CD4-positive, alpha-beta T cell (primary cell): ENCODE measurements around the gene MAB21L4. TPM values are rescaled to one million over a fixed set of nuclear protein-coding genes. Genes with fewer than 3 reads are reported as not detected.

Experiments used
- ATAC-seq: fragments of 200-7000 bp; cut with Tn5 transposase; one replicate; pipeline ENCODE4 v1.10.0; 2022; ENCODE audit warnings: mild to moderate bottlenecking; ENCODE audit not compliant: poor library complexity
- CTCF ChIA-PET: fragments of 350-600 bp; sonication (Branson Sonifier 250); formaldehyde crosslinking; loops from one replicate; lab custom pipeline; 2021; ENCODE audit warnings: antibody characterized with exemption, inconsistent platforms; lab: Charles Lee
- POLR2A ChIA-PET: fragments of 350-600 bp; sonication (Branson Sonifier 250); formaldehyde crosslinking; loops from one replicate; lab custom pipeline; 2021; ENCODE audit warnings: antibody characterized with exemption, inconsistent platforms; lab: Charles Lee
- DNase-seq, 14 experiments: peaks; one replicate each; pipeline ENCODE4 v3.0.0-alpha.2; 2013 to 2020; ENCODE audit warnings: mixed read lengths in 2 of 14
- H3K27ac ChIP-seq, 2 donors: one replicate each; pipeline versions ENCODE4 v1.5.1 to v1.7.0; 2013; ENCODE audit warnings: low read length in 2 of 2, low read depth in 1 of 2, mild to moderate bottlenecking in 1 of 2
- H3K27me3 ChIP-seq, 2 experiments: 1 replicate in 1 of 2; 2 replicates in 1 of 2; pipeline versions ENCODE4 v1.6.1 to v1.7.0; 2013; ENCODE audit warnings: low read length in 2 of 2, control low read depth in 1 of 2, mild to moderate bottlenecking in 1 of 2, moderate library complexity in 1 of 2; ENCODE audit not compliant: insufficient read depth in 2 of 2, control insufficient read depth in 1 of 2
- H3K36me3 ChIP-seq: one replicate; pipeline ENCODE4 v1.6.1; 2013; ENCODE audit warnings: low read length, control low read depth; ENCODE audit not compliant: insufficient read depth
- H3K4me1 ChIP-seq: one replicate; pipeline ENCODE4 v1.6.1; 2013; ENCODE audit warnings: low read length, control low read depth; ENCODE audit not compliant: insufficient read depth
- H3K4me3 ChIP-seq: one replicate; pipeline ENCODE4 v1.5.1; 2013; ENCODE audit warnings: mild to moderate bottlenecking, low read length, moderate library complexity
- H3K9me3 ChIP-seq, 2 experiments: 1 replicate in 1 of 2; 2 replicates in 1 of 2; pipeline versions ENCODE4 v1.6.1 to v1.7.0; 2013; ENCODE audit warnings: low read length in 2 of 2, mild to moderate bottlenecking in 2 of 2, control low read depth in 1 of 2, moderate library complexity in 1 of 2; ENCODE audit not compliant: control insufficient read depth in 1 of 2, insufficient read depth in 1 of 2
- H3K27ac Mint-ChIP-seq: one replicate; pipeline ENCODE4 v1.8.0; 2020; ENCODE audit warnings: mixed read lengths
- H3K27me3 Mint-ChIP-seq: one replicate; pipeline ENCODE4 v1.8.0; 2021; ENCODE audit warnings: mixed read lengths
- H3K36me3 Mint-ChIP-seq: one replicate; pipeline ENCODE4 v1.8.0; 2021; ENCODE audit warnings: low read depth, mixed read lengths
- H3K4me1 Mint-ChIP-seq: one replicate; pipeline ENCODE4 v1.8.0; 2021; ENCODE audit warnings: low read depth, mixed read lengths
- H3K4me3 Mint-ChIP-seq: one replicate; pipeline ENCODE4 v1.8.0; 2020; ENCODE audit warnings: mild to moderate bottlenecking, mixed read lengths
- H3K9me3 Mint-ChIP-seq: one replicate; pipeline ENCODE4 v1.8.0; 2020; ENCODE audit warnings: mixed read lengths
- CTCF ChIP-seq: fragments of 200-600 bp; IDR thresholded peaks from one replicate; pipeline ENCODE4 v1.8.0; 2022; ENCODE audit warnings: antibody characterized with exemption, mild to moderate bottlenecking
- intact Hi-C, 2 experiments: fragments of 100-400 bp; cut with DNase I in 1 of 2; cut with micrococcal nuclease in 1 of 2; formaldehyde crosslinking; loops; one replicate each; pipeline versions ENCODE4 v1.15.1 to v1.9.0; 2023 to 2025; cut with DNase I, micrococcal nuclease
- total RNA-seq, 174 experiments: library from RNA in 2 of 174; stranded (reverse) in 2 of 174; gene quantifications; one replicate each; pipeline ENCODE4 v1.2.3 and lab custom pipeline; 2021 to 2026

Gene MAB21L4
- total RNA-seq, 2 experiments from 2014 or later = not detected

DNA sequence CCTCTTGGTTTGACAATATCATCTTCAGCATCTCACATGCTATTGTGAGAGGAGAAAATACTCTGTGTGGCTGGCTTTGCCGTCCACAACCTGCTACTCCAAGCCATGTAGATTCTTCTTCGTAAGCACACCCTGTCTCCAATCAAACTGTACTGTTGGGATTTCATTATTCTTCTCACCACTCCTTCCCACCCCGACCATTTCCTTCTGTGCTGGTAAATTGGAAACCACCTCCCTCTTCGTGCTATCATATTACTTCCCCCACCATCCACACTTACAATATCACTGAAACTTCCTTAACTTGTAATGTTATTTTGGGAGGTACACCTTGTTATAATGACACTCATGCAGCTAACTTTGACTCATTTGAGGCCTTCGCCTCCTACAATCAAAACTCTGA lies 30.6 kb downstream of the MAB21L4 start:
- Histone ChIP-seq H3K27ac (no peak overlapping the region), H3K4me3 (no peak overlapping the region), H3K27me3 (no peaks in the 10 kb centered on the region), H3K4me1 (no peaks in the 10 kb centered on the region), H3K36me3 (no peaks in the 10 kb centered on the region), H3K9me3 (no peaks in the 10 kb centered on the region)
- peaks cover 13% of the 10 kb centered on the region for H3K27me3 Mint-ChIP-seq
- CTCF ChIA-PET = interaction anchor here (0.6 kb wide), 1 partner anchor 14 kb away, joined by 4 read pairs; no protein-coding TSS in a partner anchor
- no peak for TF ChIP-seq CTCF
- H3K36me3 Mint-ChIP-seq = no peaks in the 10 kb centered on the region
- no peaks in the 10 kb centered on the region for H3K9me3 Mint-ChIP-seq
- DNase-seq (no peak), ATAC-seq (no peak)
- POLR2A ChIA-PET = no interaction called here
- H3K4me1 Mint-ChIP-seq = no peaks in the 10 kb centered on the region
- no peak overlapping the region for H3K27ac Mint-ChIP-seq
- intact Hi-C loops = no loop called here
- H3K4me3 Mint-ChIP-seq = no peak overlapping the region

DNA sequence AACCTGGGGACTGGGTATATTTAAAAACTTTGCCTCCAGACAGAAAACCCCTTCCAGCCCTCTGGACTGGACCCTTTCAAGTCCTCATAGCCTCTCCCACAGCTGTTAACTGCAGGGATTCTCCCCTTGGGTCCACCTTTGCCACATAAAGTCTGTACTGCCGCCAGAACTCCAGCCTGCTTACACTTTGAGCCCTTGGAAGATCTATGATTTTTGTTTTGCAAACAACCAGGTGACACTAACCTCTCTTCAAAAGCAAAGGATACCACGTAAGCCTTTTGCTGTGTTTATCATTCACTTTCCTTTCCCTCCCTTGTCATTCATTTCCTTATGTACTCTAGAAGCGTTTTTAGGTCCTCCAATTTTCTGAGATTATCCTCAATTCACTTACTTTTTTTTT lies 31.5 kb downstream of the MAB21L4 start:
- Mint-ChIP-seq H3K36me3 (no peaks in the 10 kb centered on the region), H3K4me3 (no peak overlapping the region), H3K4me1 (no peaks in the 10 kb centered on the region), H3K9me3 (no peaks in the 10 kb centered on the region), H3K27me3 (peaks cover 13% of the 10 kb centered on the region), H3K27ac (no peak overlapping the region)
- CTCF ChIA-PET = interaction anchor here (0.6 kb wide), 1 partner anchor 13 kb away, joined by 4 read pairs; no protein-coding TSS in a partner anchor
- no peaks in the 10 kb centered on the region for H3K27me3 ChIP-seq
- no peaks in the 10 kb centered on the region for H3K4me1 ChIP-seq
- no peaks in the 10 kb centered on the region for H3K36me3 ChIP-seq
- no peak for TF ChIP-seq CTCF
- H3K9me3 ChIP-seq = no peaks in the 10 kb centered on the region
- H3K4me3 ChIP-seq = no peak overlapping the region
- ATAC-seq (no peak), DNase-seq (no peak)
- no peak overlapping the region for H3K27ac ChIP-seq
- intact Hi-C loops = no loop called here
- POLR2A ChIA-PET = no interaction called here

GRCh38 chr2:240861547-240861946 lies 34.4 kb downstream of the MAB21L4 start:
- CTCF ChIA-PET = no interaction called here
- H3K27ac ChIP-seq = no peak overlapping the region
- H3K36me3 ChIP-seq = no peaks in the 10 kb centered on the region
- H3K9me3 ChIP-seq = no peaks in the 10 kb centered on the region
- Mint-ChIP-seq H3K9me3 (no peaks in the 10 kb centered on the region), H3K4me1 (no peaks in the 10 kb centered on the region), H3K27ac (no peak overlapping the region), H3K27me3 (no peaks in the 10 kb centered on the region), H3K4me3 (no peak overlapping the region), H3K36me3 (no peaks in the 10 kb centered on the region)
- H3K4me3 ChIP-seq = no peak overlapping the region
- ATAC-seq (no peak), DNase-seq (no peak)
- H3K27me3 ChIP-seq = no peaks in the 10 kb centered on the region
- TF ChIP-seq CTCF = no peak
- POLR2A ChIA-PET = no interaction called here
- intact Hi-C loops = no loop called here
- H3K4me1 ChIP-seq = no peaks in the 10 kb centered on the region
